Stimulated activated CD4-positive, alpha-beta T cell treated with anti-CD3 and anti-CD28 coated beads, Interleukin-15, amount 100 ng/mL, for 48 hours (primary cell): Measurements from ENCODE around the gene NKX1-2.

Experiments
- DNase-seq, 2 donors: peaks; one replicate each; pipeline ENCODE4 v3.0.0-alpha.2; 2020; ENCODE audit warnings: low read depth in 2 of 2

Gene NKX1-2

GRCh38 chr10:124474514-124475070, 24.8 kb upstream of the NKX1-2 start:
- no peak for DNase-seq

GRCh38 chr10:124473070-124473469, 23.2 kb upstream of the NKX1-2 start:
- no peak for DNase-seq

GRCh38 chr10:124472071-124472470, 22.2 kb upstream of the NKX1-2 start:
- DNase-seq = no peak

GRCh38 chr10:124470544-124471434, 21.0 kb upstream of the NKX1-2 start:
- no peak for DNase-seq

GRCh38 chr10:124469956-124470484, 20.2 kb upstream of the NKX1-2 start:
- DNase-seq = no peak

- DNase-seq = no peak
Observed at GRCh38 chr10:124468624-124469023, 18.8 kb upstream of the NKX1-2 start.

- no peak for DNase-seq
Observed at GRCh38 chr10:124467165-124467564, 17.3 kb upstream of the NKX1-2 start.

GRCh38 chr10:124465777-124466488, 16.1 kb upstream of the NKX1-2 start:
- no peak for DNase-seq

GRCh38 chr10:124465003-124465776, 15.4 kb upstream of the NKX1-2 start:
- DNase-seq = no peak

GRCh38 chr10:124464028-124464965, 14.5 kb upstream of the NKX1-2 start:
- no peak for DNase-seq

GRCh38 chr10:124462348-124462695, 12.5 kb upstream of the NKX1-2 start:
- no peak for DNase-seq

- DNase-seq = peak; percentile 73 to 85
Observed at GRCh38 chr10:124461642-124462347, 12.0 kb upstream of the NKX1-2 start, which contains the start of gene LHPP. LHPP (plus strand) TSS chr10:124461823; CDS start chr10:124461863, 40 bp downstream.

- no peak for DNase-seq
Observed at GRCh38 chr10:124460144-124460543, 10.3 kb upstream of the NKX1-2 start.

GRCh38 chr10:124459395-124459794, 9.6 kb upstream of the NKX1-2 start:
- no peak for DNase-seq

- no peak for DNase-seq
Observed at GRCh38 chr10:124458889-124459288, 9.1 kb upstream of the NKX1-2 start.

GRCh38 chr10:124458473-124458872, 8.6 kb upstream of the NKX1-2 start:
- no peak for DNase-seq

GRCh38 chr10:124455441-124455840, 5.6 kb upstream of the NKX1-2 start:
- no peak for DNase-seq

GRCh38 chr10:124453960-124454610, 4.2 kb upstream of the NKX1-2 start:
- DNase-seq = no peak

- DNase-seq = no peak
Observed at GRCh38 chr10:124451276-124451675, 1.4 kb upstream of the NKX1-2 start.

- no peak for DNase-seq
Observed at GRCh38 chr10:124450783-124451057, 885 bp upstream of the NKX1-2 start.
